HG02885 (cell line): Measurements from ENCODE around the gene AGXT2.

Experiments
- ATAC-seq: cut with Tn5 transposase; IDR thresholded peaks from one replicate; pipeline ENCODE4 v1.9.1; 2021; ENCODE audit warnings: mild to moderate bottlenecking; ENCODE audit not compliant: unreplicated experiment, poor library complexity

Gene AGXT2

DNA sequence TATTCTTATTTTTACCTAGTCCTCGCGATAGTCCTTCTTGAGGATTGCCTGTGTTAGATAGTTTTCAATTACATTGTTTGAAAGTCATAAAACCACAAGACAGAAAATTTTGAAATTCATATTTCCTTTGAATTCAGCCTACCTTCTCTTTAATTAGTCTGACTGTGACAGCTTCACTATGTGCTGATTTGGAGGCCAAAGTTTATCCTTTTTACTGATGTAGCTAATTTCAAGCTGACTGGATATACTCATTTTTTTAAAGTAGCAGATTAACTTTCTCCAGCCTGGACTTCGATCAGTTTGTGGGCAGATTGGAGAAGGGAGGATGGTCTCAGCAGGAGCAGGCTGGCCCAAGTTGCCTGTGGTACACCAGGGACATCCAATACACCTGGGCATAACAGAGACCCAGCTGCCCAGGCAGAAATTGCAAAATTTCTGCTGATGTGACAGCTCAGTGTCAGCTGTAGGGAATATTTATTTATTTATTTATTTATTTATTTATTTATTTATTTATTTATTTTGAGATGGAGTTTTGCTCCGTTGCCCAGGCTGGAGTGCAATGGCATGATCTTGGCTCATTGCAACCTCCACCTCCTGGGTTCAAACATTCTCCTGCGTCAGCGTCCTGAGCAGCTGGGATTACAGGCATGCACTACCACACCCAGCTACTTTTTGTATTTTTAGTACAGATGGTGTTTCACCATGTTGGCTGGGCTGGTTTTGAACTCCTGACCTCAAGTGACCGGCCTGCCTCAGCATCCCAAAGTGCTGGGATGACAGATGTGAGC, 24.2 kb downstream of the AGXT2 start:
- ATAC-seq: no peak

DNA sequence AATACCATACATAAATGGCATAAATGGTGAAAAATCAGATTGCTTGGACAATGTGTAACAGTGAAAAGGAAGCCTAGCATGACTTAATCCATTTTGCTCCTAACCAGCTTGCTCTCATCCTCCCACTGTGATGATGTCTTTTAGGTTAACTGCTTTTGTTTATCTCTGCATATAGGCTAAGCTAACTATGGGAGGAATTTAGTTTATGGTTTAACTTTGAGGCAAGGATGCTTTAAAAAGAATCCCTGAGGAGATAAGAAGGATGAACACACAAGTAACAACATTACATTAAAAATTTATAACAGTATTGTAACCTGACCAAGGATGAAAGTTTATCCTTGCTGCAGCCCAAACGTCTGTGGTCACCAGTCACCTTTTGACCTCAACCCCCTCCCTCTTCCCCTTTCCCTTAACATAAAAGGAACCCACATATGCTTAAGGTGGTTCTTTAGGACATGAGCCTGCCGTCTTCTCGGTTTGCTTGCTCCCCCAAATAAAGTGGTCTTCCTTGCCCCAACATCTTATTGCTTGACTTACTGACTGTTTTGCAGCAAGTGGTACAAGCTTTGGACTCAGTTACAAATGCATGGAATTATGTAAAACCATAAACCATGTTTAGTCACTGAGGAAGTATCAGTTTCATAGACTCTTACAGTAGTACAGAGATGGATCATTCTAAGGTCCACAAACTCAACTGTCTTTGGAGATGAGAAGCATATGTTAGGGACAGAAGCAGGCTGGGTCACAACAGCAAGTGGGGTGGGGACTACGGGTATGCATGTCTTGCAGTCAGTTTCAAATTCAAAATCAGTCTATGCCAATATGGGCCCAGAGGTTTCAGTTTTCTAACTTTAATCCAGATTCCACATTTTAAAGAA, 31.3 kb downstream of the AGXT2 start:
- ATAC-seq: no peak

DNA sequence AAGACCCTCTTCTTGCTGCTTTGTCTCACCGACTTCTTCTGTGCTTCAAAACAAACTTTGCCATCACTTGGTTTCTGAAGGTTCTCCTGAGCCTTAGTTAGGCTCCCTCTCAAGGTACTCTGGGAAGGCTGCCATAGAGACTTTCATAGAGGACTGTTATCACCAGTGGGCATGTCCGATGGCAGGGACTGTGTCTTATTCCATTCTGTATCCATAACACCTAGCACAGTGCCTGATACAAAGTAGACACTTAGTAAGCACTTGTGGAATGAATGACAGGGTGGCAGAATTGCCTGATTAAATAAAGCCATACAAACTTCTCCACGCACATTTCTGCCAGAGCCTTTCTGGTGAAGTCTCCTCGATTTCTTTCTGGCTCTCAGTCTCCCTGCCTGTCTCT, 32.7 kb downstream of the AGXT2 start:
- ATAC-seq: no peak

DNA sequence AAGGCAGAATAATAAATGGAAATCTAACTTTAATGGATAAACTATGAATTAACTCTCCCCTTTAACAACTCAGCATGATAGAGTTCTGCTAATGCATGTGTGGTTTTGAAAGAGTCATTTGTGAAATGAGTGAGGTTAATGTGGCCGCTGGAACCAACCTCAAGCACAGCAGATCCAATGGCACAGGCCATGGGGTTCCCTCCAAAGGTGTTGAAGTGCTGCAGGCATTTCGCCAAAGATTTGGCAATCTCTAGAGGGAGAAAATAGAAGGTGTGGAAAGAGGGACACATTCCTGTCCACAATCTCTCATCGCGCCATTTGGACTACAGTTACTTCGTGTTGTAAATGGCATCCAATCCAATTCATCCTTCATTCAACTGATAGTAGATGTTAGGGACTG, 35.0 kb downstream of the AGXT2 start:
- ATAC-seq: no peak

DNA sequence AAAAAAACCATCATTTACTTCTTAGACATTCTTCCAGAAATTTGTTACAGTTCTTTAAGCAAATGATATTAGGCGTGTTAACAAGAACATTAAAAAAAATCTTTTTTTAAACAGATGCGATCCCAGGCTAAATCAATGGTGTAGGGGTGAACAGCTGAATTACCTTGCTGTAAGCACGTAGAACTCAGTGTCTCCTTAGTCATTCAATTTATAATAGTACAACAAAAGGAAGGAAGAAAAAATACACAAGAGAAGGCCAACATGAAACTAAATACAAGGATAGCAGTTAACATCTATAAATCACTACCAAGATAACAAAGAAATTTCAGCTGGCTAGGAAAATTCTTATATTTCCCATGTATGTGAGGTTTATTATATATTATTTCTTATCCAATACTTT, 35.4 kb downstream of the AGXT2 start:
- no peak for ATAC-seq

DNA sequence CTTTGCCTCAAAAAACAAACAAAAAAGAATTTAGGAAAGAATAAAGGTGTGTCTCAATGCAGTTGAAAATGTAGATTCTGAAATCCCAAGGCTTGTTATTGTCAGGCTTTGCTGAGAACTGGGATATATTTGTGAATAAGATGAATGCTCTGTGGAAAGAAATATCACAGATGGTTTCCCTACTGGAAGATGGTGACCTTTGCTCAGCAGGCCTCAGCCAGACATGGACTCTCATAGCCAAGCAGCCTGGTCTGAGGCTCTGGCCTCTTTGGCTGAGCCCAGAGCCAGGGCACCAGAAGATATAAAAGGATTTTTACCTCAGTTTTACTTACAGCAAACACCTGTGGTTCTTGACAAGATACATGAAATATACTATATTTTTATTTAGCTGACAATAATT, 37.1 kb downstream of the AGXT2 start:
- ATAC-seq: no peak

DNA sequence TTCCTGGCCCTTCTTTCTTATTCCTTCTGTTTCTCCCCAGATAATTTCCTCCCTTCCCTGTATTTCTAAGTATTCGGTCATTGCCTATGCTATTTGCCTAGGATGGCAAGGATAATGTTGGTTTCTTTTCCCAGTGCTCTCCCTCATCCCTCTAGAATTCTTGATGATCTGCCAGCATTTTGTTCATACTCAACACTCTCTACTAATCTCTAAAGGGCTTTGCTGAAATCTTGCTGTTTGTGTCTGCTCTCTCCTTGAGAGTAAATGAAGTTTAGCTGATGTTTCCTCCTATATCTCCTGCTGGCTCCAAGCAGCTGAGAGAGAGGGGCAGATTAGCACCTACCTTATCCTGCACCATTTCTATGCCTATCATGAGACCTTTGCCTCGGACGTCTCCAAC, 38.1 kb downstream of the AGXT2 start:
- no peak for ATAC-seq

DNA sequence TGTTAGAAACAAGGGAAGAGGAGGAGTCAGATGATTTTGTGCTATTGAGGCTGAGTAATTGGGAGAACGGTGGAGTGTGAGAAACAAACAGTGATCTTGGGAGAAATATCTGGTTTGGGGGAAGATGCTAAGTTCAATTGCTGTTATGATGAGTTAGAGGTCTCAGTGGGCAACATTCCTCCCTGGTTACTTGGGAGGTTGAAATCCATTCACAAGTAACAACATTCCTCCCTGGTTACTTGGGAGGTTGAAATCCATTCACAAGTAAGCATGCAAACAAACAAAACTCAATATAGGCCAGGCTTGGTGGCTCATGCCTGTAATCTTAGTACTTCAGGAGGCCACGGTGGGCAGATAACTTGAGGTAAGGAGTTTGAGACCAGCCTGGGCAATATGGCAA, 38.7 kb downstream of the AGXT2 start:
- no peak for ATAC-seq

DNA sequence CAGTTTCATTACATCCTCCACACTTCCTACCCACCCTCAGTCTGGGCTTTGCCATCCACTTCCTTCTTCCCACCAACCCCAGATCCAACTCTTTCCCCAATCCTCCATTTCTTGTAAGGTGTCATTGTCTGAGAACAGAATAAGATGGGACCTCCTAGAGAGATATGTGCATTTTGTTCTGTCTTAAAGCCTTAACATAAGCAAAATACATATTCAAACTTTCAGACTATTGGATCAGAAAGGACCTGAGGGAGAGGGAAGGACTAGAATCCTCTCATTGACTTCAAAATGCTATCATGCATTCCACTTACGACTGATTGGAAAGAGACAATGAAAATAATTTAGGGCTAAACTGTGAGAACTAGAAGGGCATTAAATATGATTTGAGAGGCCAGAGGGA, 43.0 kb downstream of the AGXT2 start:
- ATAC-seq: no peak

DNA sequence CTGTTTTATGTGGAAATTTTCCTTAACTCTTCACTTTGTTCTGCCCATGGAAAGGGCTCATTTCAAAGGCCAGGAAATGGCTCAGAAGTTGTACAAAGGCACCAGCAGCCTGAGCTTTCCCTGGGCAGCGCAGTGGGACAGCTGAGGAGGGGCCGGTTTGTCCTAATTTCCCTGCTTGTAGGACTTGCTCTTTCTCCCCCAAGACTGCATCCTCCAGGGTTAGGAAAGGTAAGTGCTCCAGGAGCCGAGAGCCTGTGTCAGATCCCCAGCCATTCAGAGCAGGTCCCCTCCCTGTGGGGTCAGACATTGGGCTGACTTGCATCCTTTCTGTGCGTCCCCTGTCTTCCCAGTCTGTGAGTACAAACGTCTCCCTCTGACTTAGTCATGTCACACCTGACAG, 43.5 kb downstream of the AGXT2 start:
- ATAC-seq: no peak

DNA sequence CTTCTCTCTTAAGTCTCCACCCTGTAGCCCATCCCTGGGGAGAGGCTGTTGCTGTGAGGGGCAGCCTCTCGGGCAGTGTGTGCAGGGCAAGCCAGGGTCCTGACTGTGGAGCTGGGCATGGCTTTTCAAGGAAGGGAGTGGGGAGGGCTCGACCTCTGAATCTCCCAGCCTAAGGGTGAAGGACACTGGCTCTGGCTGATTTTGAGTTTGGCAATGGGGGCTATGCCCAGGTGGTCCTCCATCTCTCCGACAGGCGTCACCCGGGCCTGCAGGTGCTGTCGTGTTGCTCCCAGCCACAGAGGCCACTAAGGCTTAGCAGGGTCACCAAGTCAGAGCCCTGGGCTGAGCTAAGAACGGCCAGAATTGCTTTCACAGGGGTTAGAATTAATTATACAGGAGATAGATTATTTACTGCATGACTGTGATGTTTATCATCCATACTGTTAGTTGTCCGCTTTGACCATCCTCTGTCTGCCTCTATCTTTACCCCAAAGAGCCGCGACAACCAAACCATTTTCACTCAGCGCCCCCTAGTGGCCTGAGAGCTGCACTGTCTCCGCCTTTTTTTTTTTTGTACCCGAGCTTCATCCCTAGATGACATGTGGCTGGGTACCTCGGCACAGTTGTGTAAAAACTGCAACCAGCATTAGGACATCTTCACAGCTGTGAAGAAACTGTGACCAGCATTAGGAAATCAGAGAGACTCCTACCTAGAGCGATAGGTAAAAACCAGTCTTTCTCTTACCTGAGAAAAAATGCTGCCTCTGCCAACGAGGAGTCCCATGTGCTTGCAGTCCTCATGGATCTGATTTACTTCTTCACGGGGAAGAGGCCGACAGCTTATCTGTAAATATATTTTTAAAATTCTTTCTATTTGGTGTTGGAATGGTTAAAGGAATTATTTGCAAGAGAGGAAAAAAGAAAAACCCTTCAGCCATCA, 44.5 kb downstream of the AGXT2 start:
- ATAC-seq: peak; percentile 92

DNA sequence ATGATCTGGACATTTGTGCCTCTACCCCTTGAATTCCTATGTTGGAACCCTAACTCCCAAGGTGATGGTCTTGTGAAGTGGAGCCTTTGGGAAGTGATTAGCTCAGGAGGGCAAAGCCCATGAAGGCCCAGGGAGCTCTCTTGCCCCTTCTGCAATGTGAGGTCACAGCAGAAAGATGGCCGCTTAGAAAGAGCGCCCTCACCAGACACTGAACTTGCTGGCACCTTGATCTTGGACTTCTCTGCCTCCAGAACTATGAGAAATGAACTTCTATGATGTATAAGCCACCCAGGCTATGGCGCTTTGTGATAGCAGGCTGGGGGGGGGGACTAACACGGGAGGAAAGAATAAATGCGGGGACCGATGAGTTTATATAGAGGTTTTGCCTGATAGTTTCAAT, 45.3 kb downstream of the AGXT2 start:
- ATAC-seq: no peak

DNA sequence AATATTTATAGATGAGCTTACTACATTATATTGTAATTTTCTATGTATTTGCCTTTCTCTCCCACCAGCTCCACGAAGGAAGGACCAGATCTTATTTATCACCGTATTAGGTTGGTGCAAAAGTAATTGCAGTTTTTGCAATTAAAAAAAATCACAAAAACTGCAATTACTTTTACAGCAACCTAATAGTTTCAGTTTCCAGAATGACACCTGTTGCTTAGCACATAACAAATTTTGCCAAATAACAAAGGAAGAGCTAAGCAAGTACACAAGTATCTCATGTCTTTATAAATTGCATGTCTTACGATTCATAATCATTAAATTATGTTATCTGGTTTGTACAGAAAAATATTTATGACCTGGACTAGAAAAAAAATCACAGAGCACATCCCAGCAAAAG, 45.9 kb downstream of the AGXT2 start:
- ATAC-seq: no peak

DNA sequence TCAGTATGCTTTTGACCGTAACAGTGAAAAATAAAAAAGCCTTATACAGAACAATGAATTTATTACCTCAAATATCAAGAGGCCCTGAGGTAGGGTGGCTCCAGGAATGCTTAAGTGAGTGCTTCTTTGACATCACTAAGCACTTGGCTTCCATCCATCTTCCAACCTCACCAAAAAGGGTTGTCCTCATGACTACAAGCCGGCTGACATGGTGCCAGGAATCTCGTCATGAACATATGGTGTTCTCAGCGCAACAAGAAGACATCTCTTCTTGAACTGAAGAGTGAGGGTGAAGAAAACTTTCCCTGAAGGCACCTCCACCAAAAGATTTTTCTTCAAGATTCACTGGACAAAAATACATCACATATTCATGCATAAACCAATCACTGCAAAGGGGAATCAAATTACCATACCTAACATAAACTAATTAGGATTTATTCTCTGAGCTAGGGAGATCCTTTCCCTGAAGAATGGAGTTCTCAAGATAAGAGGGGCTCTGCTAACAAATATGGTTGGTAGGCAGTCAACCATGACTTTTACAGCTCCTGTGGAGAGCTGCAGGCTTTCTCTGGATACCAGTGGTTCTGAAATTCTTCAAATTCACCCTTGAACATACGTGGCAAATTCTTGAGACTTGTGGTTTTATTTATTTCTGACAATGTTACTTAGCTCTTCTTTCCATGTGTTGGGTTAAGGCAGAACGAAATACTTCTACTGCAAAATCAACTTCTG, 49.5 kb downstream of the AGXT2 start:
- ATAC-seq: no peak

DNA sequence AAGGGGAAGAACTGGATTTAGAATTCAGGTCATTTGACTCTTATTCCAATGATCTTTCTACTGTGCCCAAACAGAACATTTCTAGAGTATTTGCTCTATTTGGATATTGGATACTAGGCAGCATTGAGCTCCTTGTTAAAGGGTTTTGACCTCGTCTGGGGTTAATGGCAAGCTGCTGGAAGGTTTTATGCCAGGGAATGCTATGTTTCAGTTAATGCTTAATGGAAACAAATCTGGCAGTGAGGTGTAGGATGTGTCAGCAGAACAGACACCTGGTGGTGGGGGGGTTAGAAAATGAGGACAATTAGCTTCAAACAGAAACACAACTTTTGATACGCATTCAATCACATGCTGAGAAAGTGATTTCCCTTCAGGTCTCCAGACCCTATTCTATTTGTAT, 51.5 kb downstream of the AGXT2 start:
- ATAC-seq: no peak

DNA sequence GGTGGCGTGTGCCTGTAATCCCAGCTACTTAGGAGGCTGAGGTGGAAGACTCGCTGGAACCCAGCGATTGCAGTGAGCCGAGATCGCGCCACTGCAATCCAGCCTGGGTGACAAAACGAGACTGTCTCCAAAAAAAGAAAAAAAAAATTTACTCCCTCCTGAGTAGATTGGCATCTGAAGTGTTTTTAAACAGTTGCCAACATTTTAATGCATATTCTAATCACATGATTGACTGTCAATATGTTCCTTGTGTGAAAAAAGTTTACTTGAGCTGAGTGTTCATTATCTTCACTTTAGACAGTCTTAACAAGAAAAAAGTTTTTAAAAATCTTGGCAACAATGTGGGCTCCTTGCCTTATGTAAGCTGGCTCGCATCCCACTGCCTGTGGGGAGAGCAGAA, 53.8 kb downstream of the AGXT2 start:
- ATAC-seq: no peak

DNA sequence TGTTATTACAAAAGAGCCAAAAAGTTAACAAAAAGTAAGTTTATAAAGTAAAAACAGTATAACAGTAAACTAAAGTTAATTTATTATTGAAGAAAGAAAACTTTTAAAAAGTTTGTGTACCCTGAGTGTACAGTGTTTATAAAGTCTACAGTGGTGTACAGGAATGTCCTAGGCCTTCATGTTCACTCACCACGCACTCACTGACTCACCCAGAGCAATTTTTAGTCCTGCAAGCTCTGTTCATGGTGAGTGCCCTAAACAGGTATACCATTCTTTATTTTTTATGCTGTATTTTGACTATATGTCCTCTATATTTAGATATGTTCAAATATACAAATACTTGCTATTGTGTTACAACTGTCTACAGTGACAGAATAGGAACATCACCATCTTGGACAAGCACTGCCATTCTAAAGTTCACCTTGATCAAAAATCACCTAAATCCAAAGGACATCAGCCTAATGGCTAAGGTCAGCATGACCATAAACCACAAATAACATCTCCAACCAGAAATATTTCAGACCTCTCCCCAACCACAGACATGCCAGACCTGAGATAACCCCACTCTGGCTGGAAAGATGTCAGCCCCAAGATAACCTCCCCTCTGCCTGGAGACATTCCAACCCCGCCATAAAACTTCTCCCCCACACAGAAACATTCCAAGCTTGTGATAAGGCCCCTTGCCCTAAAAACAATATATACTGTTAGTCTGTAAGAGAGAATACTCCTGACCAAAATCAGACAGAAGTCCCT, 56.1 kb downstream of the AGXT2 start:
- ATAC-seq: no peak

DNA sequence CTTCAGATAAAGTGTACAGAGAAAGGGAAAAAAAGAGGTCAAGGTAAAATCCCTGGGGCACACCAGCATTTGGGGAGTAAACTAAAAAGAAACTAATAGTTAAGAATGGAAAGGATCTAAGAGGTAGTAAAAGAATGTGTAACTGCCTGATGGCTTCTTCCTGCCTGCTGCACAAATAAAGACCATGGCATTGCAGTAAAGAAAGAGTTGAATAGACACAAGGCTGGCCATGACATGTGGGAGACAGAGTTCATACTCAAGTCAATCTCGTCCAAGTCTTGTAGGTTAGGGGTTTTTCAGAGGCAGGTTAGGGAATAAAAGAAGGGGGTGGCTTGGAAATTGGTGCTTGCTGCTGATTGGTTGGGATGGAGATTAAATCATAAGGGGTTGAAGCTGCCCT, 60.8 kb downstream of the AGXT2 start:
- no peak for ATAC-seq

DNA sequence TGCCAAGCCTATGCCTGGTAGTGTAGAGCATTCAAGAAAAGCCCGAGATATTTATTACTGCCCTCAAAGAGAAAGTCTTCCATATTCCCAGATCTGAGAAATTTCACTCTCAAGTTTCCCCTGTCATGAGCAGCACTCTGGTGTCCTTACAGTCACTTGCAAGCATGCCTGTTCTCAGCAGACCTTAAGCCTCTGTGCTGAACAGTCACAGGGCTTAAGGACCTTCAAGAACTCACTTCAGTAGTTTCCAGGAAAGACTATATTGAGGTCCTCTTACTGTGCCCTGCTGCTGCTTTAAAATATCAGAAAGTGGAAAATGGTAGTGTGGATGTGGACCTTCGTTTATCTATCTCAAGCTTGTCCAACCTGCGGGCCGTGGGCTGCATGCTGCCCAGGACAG, 64.9 kb downstream of the AGXT2 start:
- no peak for ATAC-seq
